Cardiac fibroblast (primary cell): Measurements from ENCODE around the gene TRPM4.

ENCODE experiments used
- DNase-seq, 2 donors: peaks; one replicate each; pipeline versions ENCODE4 v3.0.0 to v3.0.0-alpha.2; 2010; ENCODE audit warnings: low read depth in 2 of 2
- H3K4me3 ChIP-seq, 2 donors: replicated peaks in 1 of 2; 1 replicate in 1 of 2; 2 replicates in 1 of 2; pipeline ENCODE4 v1.5.1; 2011; ENCODE audit warnings: low read depth in 2 of 2, low read length in 2 of 2, mild to moderate bottlenecking in 2 of 2, moderate library complexity in 1 of 2
- CTCF ChIP-seq: IDR thresholded peaks from one replicate; pipeline ENCODE4 v1.5.1; 2011; ENCODE audit warnings: low read depth, mild to moderate bottlenecking, low read length, inconsistent platforms

The TRPM4 gene

GRCh38 chr19:49114630-49115363 lies 42.8 kb upstream of the TRPM4 start:
- H3K4me3 ChIP-seq = peak overlapping the region; percentile 73 to 75
- no peak for TF ChIP-seq CTCF
- DNase-seq = peak; percentile 39 to 68

- no peak for TF ChIP-seq CTCF
- no peak for DNase-seq
- H3K4me3 ChIP-seq = no peak overlapping the region
These were observed 41.0 kb upstream of the TRPM4 start for GRCh38 chr19:49116544-49116943.

- TF ChIP-seq CTCF = no peak
- peak overlapping the region; percentile 71 to 76 for H3K4me3 ChIP-seq
- DNase-seq = no peak
These were observed 39.7 kb upstream of the TRPM4 start for GRCh38 chr19:49117677-49118564.

- TF ChIP-seq CTCF = no peak
- H3K4me3 ChIP-seq = peak within 1 kb of the TSS; percentile 71 to 76
- peak; percentile 94 to 96 for DNase-seq
These were observed 38.8 kb upstream of the TRPM4 start, which contains the start of gene C19orf73 for GRCh38 chr19:49118565-49119410. Gene C19orf73 (minus strand): TSS chr19:49119143. CDS start chr19:49119022, 121 bp downstream.

- no peak for TF ChIP-seq CTCF
- peak within 1 kb of the TSS; percentile 71 to 76 for H3K4me3 ChIP-seq
- peak; percentile 59 to 68 for DNase-seq
These were observed 37.9 kb upstream of the TRPM4 start, which contains the start of gene PPFIA3 for GRCh38 chr19:49119411-49120324. Gene PPFIA3 (plus strand): TSS chr19:49119544. CDS start chr19:49127874, 8,330 bp downstream.
